G401 (cell line): ENCODE data around the gene PNMA6E. TPM values are rescaled to one million over a fixed set of nuclear protein-coding genes. Genes with fewer than 3 reads are reported as not detected.
"Not testable (repeated sequence)": the region's sequence is repeated elsewhere in the genome, so short reads cannot be mapped to it uniquely, and the experiment has no call there.

Source experiments
- DNase-seq: peaks from one replicate; pipeline ENCODE4 v3.0.0-alpha.2; 2015; ENCODE audit warnings: low spot score
- in situ Hi-C: cut with HindIII; loops from 2 replicates; pipeline ENCODE4 v1.10.0; 2016; ENCODE audit warnings: low sequenced_read_pairs, mixed read lengths
- total RNA-seq: library from RNA; depleted of rRNA; stranded (reverse); fragments of >200 nt; shearing (Covaris generic); gene quantifications from 2 replicates; pipeline ENCODE4 v1.2.3, GENCODE V29; 2014

PNMA6E gene
- total RNA-seq, 1 experiment from 2014 or later: not detected

GRCh38 chrX:153389460-153389768 is 11.7 kb downstream of the PNMA6E start:
- DNase-seq, in situ Hi-C loops: not testable (repeated sequence)

GRCh38 chrX:153388722-153389459 is 12.3 kb downstream of the PNMA6E start:
- DNase-seq: no peak

GRCh38 chrX:153387987-153388721 is 13.0 kb downstream of the PNMA6E start:
- in situ Hi-C loops: no loop called here
- DNase-seq: no peak

More at GRCh38 chrX:153388722-153389459, 12.3 kb downstream of the PNMA6E start:
- in situ Hi-C loops: no loop called here

GRCh38 chrX:153387345-153387744 is 13.8 kb downstream of the PNMA6E start:
- no peak for DNase-seq
- in situ Hi-C loops: no loop called here

- in situ Hi-C loops: no loop called here
- no peak for DNase-seq
These were observed 15.1 kb downstream of the PNMA6E start for GRCh38 chrX:153386097-153386496.

- DNase-seq, in situ Hi-C loops: not testable (repeated sequence)
These were observed 16.2 kb downstream of the PNMA6E start for GRCh38 chrX:153384973-153385372.

- DNase-seq: no peak
- in situ Hi-C loops: no loop called here
These were observed 16.8 kb downstream of the PNMA6E start for GRCh38 chrX:153384390-153384789.

GRCh38 chrX:153382563-153383482 is 18.3 kb downstream of the PNMA6E start:
- in situ Hi-C loops: no loop called here

GRCh38 chrX:153381684-153382532 is 19.2 kb downstream of the PNMA6E start:
- in situ Hi-C loops: no loop called here
- DNase-seq: peak; percentile 43

More at GRCh38 chrX:153382563-153383482, 18.3 kb downstream of the PNMA6E start:
- no peak for DNase-seq

- DNase-seq: no peak
- in situ Hi-C loops: no loop called here
These were observed 20.5 kb downstream of the PNMA6E start for GRCh38 chrX:153380691-153381090.

GRCh38 chrX:153379971-153380581 is 21.1 kb downstream of the PNMA6E start:
- DNase-seq: no peak
- in situ Hi-C loops: no loop called here

- DNase-seq: no peak
- in situ Hi-C loops: no loop called here
These were observed 21.6 kb downstream of the PNMA6E start for GRCh38 chrX:153379508-153379907.

GRCh38 chrX:153378607-153379006 is 22.5 kb downstream of the PNMA6E start:
- in situ Hi-C loops: no loop called here
- DNase-seq: no peak

- in situ Hi-C loops: no loop called here
- DNase-seq: no peak
These were observed 23.4 kb downstream of the PNMA6E start for GRCh38 chrX:153377727-153378126.

- in situ Hi-C loops: no loop called here
- DNase-seq: no peak
These were observed 25.6 kb downstream of the PNMA6E start for GRCh38 chrX:153375571-153375970.

- DNase-seq: no peak
- in situ Hi-C loops: no loop called here
These were observed 26.7 kb downstream of the PNMA6E start for GRCh38 chrX:153374426-153374825.

- in situ Hi-C loops: no loop called here
- no peak for DNase-seq
These were observed 28.2 kb downstream of the PNMA6E start for GRCh38 chrX:153372949-153373348.

GRCh38 chrX:153371256-153371655 is 29.9 kb downstream of the PNMA6E start:
- in situ Hi-C loops: no loop called here
- no peak for DNase-seq
